Activated CD4-positive, alpha-beta T cell treated with anti-CD3 and anti-CD28 coated beads for 1 hour (primary cell): Measurements from ENCODE around the gene COX7A1.
"Not testable (repeated sequence)": the region's sequence is repeated elsewhere in the genome, so short reads cannot be mapped to it uniquely, and the experiment has no call there.

Experiments
- DNase-seq: peaks from one replicate; pipeline ENCODE4 v3.0.0-alpha.2; 2020

Gene COX7A1

DNA sequence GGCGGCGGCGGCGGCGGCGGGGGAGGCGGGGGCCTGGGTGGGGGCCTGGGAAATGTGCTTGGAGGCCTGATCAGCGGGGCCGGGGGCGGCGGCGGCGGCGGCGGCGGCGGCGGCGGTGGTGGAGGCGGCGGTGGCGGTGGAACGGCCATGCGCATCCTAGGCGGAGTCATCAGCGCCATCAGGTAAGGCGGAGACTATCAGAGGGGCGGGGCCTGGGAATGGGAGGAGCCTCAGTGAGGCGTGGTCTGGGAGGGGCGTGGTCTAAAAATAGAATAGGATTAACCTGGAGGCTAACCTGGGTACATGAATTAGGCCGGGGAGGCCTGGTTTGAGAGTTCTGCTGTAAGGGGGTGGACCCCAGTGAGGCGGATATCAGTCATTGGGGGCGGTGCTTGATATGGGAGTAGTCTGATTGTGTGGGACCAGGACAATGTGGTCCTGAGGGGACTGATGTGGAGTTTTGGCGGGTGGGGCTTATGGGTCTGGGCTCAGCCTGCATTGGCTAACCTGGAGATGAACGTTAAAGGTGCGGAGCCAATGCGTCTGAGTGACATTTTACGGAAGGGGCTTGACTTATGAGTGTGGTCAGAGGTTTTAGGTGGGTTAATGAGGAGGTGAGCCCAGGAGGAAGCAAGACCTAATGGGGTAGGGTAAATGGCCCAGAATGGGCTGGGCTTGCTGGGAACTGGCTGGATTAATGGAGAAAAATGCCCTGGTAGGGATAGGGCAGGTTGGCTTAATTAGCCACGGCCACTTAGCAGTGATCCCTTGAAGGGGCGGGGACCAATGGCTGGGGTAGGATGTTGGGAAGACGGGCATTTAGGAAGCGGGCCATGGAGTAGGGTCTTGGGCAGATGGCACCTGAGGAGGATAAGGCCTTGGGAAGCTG, 11.0 kb downstream of the COX7A1 start:
- peak; percentile 86 for DNase-seq

DNA sequence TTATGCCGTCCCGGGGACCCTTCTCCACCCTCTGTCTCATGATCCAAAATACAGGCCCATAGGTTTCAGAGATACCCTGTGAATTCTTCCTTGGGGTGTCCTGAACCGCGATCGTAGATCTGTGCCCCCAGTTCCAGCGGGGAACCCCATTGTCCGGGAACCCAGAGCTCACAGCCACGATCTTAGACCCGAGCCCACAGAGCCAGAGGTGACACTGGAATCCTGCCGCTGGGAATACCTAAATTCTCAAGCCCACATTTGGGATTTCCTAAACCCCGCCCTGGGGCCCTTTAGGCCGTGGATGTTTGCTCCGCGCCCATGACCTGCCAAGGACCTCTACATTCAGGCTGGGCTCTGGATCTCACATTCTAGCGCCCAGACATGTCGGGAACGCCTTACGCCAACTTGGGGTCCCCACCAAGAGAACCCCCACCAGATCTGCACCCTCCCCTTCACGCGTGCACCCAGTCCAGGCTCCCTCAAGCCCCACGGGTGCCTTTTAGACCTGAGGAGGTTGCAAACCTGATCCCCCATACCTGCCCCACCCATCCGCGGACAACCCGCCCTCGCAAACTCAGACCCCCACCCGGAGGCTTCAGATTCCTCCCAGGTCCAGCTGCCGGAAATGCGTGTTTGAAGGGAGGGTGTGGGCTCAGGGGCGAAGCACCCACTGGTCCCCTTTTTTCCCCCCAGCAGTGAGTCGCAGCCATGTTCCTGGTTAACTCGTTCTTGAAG, 11.8 kb downstream of the COX7A1 start:
- DNase-seq: peak; percentile 11

DNA sequence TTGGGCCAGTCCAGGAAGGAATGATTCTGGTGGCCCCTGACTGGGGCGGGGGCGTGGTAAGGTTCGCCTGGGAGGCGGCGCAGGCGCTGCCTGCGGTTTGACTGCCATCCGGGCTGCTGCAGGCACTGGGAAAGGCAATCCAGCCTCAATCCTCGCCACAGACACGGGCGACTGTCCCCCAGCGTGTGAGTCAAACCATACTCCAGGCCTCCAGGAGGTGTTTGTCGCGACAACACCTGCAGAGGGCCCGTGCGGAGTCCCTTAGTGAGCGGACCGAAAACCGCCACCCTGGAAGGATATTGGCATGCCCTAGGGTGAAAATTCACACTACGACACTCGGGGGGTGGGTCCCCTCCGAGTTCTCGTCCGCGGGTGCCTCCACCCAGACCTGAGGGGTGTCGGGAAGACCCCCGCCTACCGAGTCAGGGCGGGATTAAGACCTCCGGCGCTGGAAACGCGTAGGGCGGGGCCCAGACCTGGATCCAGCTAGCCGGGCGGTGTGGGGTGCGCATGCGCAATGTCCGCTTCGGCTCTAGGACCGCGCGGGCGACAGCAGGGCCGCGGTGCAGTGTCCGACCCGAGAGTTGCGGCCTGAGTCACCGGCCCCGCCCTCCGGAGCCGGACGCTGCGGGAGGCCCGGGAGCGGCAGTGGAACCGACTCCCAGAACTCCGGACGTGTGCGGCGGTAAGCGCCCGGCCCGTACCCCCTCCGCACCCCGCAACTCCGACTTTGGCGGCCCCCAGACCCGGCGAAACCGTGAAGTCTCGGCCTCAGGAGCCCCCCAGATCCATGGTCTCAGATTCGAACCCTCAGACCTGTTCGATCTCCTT, 12.6 kb downstream of the COX7A1 start, which contains the start of gene CAPNS1:
Gene CAPNS1 (plus strand): TSS at position 594 of the 831 bp plus-strand sequence. CDS start 946 bp downstream, outside the sequence.
- DNase-seq: peak; percentile 86

DNA sequence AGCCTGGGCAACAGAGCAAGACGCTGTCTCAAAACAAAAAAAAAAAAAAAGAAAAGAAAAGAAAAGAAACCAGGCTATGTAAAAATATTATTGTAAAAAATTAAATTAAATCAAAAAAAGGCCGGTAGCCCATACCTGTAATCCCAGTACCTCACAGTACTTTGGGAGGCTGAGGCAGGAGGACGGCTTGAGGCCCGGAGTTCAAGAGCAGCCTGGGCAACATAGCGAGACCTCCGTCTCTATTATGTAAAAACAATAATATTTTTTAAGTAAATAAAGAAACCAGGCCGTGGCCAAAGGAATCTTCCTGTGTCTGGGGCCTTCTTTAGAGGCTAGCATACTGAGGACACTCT, 13.2 kb downstream of the COX7A1 start:
- no peak for DNase-seq

DNA sequence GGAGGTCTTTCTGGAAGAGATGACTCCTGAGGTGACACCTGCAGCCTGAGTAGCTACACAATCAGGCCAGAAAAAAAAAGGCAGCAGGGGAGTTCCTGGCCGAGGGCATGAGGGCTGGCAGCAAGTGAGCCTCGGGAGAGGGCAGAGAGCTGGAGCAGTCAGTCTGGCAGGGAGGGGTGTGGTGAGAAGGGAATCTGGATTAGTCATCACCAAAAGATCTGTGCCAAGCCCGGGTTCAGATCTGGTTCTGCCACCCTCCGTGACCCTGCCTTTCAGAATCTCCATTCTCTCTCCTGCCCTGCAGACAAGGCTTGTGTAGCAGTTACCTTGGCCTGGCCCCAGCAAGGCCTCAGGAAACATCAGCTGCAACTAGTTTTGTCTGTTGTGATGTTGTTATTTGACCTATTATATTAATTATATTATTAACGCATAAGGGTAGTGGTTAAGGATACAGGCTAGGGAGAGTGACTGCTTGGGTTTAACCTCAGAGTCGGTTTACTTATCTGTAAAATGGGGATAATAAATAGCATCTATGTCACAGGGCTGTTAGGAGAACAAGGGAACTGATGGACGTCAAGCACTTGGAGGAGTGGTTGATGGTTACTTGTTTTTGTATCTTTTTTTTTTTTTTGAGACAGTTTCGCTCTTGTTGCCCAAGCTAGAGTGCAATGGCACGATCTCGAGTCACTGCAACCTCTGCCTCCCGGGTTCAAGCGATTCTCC, 15.1 kb downstream of the COX7A1 start:
- no peak for DNase-seq

DNA sequence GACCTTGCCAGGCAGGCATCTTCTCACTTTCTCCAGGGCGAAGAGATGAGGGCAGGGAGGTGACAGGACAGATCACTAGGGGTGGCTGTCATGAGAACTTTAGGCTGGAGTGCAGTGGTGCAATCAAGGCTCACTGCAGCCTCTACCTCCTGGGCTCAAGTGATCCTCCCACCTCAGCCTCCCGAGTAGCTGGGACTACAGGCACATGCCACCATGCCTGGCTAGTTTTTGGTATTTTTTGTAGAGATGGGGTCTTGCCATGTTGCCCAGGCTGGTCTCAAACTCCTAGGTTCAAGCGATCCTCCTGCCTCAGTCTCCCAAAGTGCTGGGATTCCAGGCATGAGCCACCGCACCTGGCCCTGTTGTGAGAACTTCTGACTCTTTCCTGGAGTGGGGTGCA, 17.4 kb downstream of the COX7A1 start:
- not testable (repeated sequence) for DNase-seq

DNA sequence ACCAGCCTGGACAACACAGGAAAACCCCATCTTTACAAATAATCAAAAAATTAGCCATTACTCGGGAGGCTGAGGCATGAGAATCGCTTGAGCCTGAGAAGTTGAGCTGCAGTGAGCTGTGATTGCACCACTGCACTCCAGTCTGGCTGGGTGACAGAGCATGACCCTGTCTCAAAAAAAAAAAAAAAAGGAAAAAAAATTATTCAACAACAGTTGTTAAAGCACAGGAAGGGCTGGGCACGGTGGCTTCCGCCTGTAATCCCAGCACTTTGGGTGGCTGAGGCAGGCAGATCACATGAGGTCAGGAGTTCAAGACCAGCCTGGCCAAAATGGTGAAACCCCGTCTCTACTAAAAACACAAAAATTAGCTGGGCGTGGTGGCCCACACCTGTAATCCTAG, 21.0 kb downstream of the COX7A1 start:
- not testable (repeated sequence) for DNase-seq

DNA sequence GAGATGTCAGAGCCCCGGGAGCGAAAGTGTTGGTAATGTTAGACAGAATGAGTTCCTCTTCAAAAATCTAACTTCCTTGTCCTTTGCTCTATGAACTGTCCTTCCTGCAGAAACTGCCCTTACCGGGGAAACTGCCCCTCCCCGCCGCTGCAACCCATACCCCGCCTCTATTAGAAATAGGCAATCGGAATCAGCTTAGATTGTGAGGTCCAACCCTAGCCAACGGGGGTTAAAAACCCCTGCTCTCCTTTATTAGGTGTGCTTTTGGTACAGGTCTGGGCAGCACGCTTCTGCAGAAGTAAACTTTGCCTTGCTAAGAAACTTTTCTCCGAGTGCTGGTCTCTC, 23.9 kb downstream of the COX7A1 start:
- DNase-seq: no peak

DNA sequence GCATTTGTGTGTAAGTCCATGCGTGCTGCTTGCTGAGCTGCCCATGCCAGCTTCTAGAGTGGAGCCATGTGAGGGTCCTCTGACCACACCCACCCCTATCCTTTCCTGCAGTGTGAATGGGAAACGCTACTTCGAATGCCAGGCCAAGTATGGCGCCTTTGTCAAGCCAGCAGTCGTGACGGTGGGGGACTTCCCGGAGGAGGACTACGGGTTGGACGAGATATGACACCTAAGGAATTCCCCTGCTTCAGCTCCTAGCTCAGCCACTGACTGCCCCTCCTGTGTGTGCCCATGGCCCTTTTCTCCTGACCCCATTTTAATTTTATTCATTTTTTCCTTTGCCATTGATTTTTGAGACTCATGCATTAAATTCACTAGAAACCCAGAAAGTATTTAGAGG, 26.7 kb downstream of the COX7A1 start:
- no peak for DNase-seq

DNA sequence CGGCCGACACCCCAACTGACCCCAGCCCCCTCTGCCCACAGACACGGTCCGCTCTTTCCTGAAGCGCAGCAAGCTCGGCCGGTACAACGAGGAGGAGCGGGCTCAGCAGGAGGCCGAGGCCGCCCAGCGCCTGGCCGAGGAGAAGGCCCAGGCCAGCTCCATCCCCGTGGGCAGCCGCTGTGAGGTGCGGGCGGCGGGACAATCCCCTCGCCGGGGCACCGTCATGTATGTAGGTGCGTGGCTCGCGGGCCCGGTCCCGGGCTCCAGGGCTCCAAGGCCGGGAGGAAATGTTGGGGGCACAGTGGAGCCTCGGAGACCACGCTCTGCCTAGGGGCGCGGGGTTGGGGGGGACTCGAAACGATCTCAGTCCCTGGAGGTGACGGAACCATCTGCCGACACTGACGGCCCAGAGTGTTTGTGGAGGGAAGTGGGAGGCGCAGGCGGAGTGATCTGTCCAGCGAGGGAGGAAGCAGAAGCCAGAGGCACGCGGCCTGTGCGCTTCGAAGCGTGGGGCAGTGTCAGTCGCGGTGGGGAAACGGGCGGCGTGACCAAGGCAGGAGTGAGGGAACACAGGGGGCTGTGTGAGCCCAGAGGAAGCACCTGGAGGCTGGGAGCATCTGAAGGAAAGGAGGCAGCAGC, 30.6 kb downstream of the COX7A1 start:
- no peak for DNase-seq

DNA sequence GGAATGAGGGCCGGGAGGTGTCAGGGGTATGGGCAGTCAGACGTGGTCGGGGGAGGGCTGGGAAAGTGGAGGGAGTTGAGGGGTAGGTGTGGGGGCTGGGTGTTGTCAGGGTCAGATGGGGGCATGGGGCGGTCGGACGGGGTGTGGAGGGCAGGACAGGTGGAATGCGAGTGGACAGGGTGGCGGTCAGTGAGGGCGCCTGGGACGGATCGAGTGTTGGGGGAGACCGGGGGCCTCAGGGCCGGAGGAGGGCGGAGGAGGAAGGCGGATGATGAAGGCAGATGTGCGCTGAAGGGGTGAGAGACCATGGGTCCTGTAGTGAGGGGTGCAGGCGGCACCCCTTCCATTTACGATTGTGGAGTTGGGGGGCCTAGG, 31.3 kb downstream of the COX7A1 start:
- DNase-seq: no peak

DNA sequence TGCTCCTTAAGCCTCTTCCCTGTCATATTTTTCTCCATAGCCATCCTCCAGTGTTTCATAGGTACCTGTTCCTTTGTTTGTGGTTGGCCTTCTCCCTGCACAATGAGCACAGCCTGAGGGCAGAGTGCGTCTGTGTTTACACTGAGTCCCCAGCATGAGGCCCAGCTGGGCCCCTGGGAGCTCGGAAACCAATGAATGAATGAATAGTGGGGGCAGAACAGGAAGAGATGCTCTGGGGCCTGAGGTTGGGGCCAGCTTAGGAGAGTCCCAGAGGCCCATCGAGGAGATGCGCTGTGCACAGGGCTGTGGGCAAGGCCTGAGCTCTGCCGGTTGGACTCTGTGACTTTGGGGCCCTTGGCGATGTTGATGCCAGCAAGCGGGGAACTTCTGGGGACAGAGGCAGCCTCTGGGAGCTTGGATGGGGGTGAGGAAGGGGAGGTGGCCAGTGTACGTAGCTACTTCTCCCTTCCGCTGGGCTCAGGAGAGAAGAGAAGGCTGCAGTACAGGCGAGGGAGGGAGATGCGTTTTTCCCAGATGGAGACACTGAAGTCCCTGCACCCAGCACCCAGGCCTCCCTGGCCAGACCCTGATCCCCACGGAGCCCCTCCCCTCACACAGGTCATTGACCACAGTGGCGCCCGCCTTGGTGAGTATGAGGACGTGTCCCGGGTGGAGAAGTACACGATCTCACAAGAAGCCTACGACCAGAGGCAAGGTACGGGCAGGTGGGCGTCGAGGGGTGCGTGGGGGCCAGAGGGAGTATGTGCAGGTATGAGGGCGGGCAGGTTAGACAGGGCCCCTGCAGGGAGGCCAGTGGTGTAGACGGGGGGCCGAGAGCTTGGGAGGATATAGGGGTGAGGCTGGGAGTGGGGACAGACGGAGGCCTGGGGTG, 31.9 kb downstream of the COX7A1 start:
- no peak for DNase-seq

DNA sequence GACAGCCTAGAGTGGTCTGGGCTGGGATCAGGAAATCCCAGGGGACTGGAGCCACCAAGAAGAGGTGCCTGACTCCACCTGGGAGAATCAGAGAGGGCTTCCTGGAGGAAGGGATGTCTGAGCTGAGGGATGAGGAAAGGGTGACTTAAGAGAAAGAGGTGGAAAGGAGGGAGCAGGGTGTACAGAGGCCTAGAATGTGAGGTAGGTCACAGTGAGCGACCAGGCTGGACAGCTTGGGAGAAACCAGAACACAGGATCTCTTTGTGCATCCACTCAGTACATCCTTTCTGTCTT, 36.0 kb downstream of the COX7A1 start:
- no peak for DNase-seq

DNA sequence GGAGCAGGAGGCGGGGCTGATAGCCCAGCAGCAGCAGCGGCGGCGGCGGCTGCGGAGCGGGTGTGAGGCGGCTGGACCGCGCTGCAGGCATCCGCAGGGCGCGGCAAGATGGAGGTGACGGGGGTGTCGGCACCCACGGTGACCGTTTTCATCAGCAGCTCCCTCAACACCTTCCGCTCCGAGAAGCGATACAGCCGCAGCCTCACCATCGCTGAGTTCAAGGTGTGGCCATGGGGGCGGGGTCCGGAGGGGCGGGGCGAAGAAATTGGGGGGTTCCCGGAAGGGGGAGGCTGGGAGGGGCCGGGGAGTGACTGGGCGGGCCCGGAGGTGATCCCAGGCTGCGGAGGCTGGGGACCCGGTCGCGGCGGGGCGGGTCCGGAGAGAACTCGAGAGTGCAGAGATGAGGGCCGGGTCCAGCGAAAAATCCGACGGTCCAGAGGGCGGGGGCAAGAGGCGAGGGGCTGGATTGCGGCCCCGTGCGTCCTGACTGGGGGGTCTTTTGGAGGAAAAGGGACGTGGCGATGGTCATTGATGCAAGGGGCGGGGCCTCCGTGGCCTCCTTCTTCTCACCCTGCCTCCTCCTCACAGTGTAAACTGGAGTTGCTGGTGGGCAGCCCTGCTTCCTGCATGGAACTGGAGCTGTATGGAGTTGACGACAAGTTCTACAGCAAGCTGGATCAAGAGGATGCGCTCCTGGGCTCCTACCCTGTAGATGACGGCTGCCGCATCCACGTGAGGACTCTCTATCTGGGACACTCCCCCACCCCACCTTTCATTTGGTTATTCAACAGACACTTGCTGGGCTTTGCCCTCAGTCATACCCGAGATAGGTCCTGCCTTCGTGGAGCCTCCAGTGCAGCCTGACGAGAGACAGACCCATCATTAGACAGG, 36.5 kb downstream of the COX7A1 start, which contains the start of gene TBCB:
Gene TBCB (plus strand): TSS at position 16 of the 891 bp plus-strand sequence. CDS start 93 bp downstream, at position 109.
- peak; percentile 80 for DNase-seq

DNA sequence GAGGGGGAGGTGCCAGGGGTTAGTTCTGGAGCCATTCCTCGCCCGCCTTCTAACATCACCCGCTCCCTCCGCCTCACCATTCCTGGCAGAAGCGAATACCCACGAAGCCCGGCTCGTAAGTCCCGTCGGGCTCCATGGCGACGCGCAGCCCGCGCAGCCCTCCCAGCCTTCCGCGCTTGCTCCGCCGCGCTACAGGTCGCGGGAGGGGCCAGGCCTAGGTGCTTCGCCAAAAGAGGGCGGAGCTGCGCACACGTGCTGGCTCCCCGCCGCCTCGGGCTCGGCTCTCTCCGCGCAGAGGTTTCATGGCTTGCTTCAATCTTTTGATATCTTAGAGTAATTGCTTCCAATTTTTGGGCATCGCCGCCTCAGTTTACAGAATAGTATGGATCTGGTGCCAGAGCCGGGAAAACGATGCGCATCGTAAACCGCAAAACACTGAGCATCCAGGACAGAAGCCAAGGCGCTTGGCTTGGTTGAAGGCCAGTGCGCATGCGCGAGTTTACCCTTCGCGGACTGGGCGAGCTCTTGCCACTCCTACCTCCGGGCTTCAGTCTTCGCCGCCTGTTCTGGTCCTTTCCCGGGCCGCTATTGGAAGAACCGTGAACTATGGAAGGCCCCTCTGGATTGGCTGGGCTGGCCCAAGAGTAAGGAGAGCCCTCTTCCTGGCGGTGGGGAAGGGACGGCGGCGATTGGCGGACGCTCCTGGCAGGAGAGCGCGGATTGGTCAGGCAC, 37.4 kb downstream of the COX7A1 start, which contains the start of gene POLR2I:
Gene POLR2I (minus strand): TSS at position 155 of the 732 bp plus-strand sequence. CDS start 19 bp downstream, at position 136.
- peak; percentile 98 for DNase-seq

DNA sequence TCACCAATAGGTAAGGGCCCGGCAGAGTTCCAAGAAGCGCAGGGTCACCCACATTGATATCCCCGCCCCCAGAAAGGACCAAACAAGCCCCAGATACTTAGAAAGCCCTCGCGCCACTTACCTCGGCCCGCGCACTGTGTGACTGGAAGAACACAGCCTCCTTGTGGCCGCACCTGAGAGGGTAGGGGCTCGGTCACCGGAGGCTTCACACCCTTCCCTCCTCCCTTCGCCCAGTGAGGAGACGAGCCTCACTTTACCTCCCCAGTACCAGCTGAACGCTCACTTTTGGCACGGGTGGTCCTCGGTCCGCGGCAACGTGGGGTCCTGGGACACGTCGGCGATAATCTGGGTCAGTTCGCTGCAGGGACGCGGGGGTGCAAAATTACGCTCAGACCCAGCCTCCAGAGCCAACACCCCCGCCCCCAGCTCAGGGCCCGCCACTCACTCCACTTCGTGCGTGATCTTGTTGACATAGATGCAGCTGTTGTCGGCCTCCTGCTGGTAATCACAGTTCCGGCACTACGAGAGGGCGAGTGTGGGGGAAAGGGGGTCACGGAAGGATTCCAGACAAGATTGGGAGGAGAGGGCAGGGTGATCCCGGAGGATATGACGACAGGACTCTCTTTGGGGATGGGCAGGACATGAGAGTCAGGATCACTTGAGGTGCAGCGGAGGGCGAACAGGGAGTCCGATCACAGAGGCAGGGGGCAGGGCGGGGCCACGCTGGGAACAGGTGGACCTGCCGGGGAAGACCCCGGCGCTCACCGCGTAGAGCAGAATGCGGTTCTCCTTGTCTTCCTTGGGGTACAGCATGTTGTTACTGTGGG, 38.1 kb downstream of the COX7A1 start:
- no peak for DNase-seq

DNA sequence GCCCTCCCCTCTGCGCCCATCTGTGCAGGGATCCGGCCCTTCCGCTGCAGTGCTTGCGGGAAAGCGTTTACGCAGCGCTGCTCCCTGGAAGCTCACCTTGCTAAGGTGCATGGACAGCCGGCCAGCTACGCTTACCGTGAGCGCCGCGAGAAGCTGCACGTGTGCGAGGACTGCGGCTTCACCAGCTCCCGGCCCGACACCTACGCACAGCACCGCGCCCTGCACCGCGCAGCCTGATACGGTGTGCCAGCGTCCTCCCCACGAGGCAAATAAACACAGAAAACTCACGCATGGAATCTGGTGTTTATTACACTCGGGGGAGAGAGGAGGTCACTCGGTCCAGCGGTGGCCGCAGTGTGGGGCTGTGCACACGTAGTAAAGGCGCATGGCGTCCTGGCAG, 38.8 kb downstream of the COX7A1 start:
- no peak for DNase-seq

DNA sequence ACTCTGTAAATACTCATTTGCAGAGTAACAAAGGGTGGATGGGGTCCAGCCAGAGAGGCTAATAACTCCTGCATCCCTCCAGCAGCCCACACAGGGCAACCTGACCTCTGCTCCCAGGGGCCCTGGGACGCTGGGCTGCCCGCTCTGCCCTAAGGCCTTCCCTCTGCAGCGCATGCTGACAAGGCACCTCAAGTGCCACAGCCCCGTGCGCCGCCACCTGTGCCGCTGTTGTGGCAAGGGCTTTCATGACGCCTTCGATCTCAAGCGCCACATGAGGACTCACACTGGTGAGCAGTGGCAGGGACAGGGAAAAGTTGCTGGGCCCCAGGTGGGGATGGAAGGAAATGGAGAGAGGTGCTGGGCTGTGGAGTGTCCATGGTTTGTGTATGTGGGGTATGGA, 39.6 kb downstream of the COX7A1 start:
- DNase-seq: no peak
